HG03469 (cell line): ENCODE measurements around the gene TADA3.

Experiments
- ATAC-seq: cut with Tn5 transposase; IDR thresholded peaks from one replicate; pipeline ENCODE4 v1.9.1; 2021; ENCODE audit warnings: mild to moderate bottlenecking, moderate library complexity, moderate number of reproducible peaks; ENCODE audit not compliant: unreplicated experiment

The TADA3 gene, protein sequence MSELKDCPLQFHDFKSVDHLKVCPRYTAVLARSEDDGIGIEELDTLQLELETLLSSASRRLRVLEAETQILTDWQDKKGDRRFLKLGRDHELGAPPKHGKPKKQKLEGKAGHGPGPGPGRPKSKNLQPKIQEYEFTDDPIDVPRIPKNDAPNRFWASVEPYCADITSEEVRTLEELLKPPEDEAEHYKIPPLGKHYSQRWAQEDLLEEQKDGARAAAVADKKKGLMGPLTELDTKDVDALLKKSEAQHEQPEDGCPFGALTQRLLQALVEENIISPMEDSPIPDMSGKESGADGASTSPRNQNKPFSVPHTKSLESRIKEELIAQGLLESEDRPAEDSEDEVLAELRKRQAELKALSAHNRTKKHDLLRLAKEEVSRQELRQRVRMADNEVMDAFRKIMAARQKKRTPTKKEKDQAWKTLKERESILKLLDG

GRCh38 chr3:9792405-9793160 lies at the start of gene TADA3, which contains the start of gene ARPC4:
Gene TADA3 (minus strand): TSS chr3:9792473. CDS start chr3:9791466, 1,007 bp downstream.
Gene ARPC4 (plus strand): TSS chr3:9793082. CDS start chr3:9793122, 40 bp downstream.
- ATAC-seq = peak; percentile 54

DNA sequence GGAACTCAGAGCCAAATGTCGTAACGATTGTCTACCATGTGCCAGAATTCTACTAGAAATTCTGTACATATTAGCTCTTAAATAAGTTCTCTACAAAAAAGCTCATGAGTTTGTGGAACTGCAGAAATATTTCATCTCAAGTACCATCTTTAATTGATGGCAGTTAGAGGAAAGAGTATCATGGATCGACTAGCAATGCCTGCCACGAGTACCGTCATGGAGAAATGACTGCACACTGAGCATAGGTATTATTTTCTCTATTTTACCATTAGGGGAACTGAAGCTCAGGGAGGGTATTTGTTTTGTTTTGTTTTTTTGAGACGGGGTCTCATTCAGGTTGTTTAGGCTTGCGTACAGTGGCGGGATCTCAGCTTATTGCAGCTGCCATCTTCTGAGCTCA lies 48.7 kb upstream of the TADA3 start:
- no peak for ATAC-seq

GRCh38 chr3:9838856-9839255 lies 46.6 kb upstream of the TADA3 start:
- ATAC-seq = no peak

GRCh38 chr3:9837701-9838582 lies 45.7 kb upstream of the TADA3 start:
- no peak for ATAC-seq

DNA sequence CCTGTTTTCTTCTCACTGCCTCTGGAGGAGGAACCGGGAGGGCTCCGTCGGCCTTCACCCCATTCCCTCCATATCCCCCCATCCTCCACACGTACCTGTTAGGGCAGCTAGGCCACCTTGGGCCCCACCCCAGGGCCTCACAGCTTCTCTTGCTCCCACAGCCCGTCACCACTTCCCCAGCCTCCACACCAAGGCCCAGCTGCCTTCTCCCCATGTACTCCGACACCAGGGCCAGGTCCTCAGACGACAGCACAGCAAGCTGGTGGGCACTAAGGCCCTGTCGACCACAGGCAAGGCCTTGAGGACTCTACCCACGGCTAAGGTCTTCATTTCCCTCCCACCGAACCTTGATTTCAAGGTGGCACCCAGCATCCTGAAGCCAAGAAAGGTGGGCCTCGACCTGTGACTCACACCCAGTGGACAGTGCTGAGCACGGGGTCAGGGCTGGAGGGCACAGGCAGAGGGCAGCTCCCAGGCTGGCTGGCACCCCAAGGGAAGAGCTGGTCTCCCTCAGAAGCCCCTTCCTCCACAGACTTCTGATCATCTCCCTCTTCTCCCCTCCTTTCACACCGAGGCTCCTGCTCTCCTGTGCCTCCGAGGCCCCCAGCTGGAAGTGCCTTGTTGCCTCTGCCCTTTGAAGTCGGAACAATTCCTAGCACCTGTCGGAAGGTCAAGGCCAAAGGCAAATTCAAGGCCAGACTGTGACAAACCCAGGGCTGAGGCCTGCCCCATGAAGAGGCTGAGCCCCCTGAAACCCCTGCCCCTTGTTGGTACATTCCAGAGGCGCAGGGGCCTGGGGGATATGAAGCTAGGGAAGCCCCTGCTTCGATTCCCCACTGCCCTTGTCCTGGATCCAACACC lies 42.5 kb upstream of the TADA3 start:
- ATAC-seq = no peak

- ATAC-seq = no peak
These were observed 40.8 kb upstream of the TADA3 start for GRCh38 chr3:9833078-9833477.

GRCh38 chr3:9831253-9831652 lies 39.0 kb upstream of the TADA3 start:
- ATAC-seq = no peak

GRCh38 chr3:9828801-9829755 lies 36.8 kb upstream of the TADA3 start:
- ATAC-seq = no peak

GRCh38 chr3:9826815-9827573 lies 34.7 kb upstream of the TADA3 start:
- no peak for ATAC-seq

- no peak for ATAC-seq
These were observed 33.3 kb upstream of the TADA3 start for GRCh38 chr3:9825451-9826040.

- ATAC-seq = no peak
These were observed 28.7 kb upstream of the TADA3 start for GRCh38 chr3:9820946-9821345.

DNA sequence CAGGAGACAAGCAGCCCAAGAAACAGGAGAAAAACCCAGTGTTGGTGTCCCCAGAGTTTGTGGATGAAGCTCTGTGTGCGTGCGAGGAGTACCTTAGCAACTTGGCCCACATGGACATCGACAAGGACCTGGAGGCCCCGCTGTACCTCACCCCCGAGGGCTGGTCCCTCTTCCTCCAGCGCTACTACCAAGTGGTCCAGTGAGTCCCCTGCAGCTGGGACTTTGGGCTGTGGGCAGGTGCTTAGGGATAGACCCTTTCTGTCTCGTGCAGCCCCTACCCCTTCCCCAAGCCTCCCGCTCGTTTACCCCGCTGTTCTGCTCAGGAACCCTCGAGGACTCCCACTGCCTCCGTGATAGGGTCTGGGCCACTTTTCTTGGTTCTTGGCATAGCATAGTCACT lies 28.3 kb upstream of the TADA3 start:
- no peak for ATAC-seq

DNA sequence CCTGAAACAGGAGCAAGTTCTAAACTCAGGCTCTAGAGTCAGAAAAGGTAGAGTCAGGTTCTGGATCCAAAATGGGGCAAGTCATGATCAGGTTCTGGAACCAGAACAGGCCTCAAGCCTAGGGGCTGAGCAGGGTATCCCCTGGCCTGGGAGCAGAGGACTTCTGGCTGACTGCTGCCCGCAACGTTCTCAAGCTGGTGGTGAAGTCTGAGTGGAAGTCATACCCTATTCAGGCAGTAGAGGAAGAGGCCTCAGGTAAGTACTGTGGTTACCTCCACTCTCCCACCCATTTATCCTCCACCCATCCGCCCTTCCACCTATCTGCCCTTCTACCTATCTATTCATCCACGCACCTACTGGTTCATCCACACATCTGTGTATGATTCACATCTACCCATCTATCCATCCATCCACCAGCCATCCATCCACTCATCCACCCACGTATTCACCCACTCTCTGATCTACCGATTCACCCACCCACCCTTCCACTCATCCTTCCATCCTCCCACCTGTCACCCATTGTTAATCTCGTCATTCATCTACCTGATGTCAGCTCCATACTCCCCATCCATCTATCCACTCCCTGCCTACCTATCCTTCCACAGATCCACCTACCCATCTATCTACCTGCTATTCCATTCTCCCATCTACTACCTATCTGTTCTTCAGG lies 26.5 kb upstream of the TADA3 start:
- no peak for ATAC-seq

DNA sequence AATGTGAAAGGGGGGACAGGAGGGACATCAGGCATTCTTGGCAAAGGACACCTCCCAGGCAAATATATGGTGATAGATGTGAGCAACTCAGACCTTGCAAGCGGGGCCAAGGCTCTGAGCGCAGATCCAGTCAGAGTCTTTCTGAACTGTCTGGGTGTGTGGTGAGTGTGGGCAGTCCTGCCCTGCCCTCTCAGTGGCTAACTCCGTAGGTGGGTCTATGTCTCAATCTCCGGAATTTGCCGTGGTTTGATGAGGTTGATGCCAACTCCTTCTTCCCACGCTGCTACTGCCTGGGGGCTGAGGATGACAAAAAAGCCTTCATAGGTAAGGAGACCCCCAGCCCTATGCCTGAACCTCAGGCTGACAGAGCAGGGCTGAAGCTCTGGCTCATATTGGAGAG lies 25.2 kb upstream of the TADA3 start:
- ATAC-seq = no peak

GRCh38 chr3:9815986-9816385 lies 23.7 kb upstream of the TADA3 start:
- ATAC-seq = no peak

DNA sequence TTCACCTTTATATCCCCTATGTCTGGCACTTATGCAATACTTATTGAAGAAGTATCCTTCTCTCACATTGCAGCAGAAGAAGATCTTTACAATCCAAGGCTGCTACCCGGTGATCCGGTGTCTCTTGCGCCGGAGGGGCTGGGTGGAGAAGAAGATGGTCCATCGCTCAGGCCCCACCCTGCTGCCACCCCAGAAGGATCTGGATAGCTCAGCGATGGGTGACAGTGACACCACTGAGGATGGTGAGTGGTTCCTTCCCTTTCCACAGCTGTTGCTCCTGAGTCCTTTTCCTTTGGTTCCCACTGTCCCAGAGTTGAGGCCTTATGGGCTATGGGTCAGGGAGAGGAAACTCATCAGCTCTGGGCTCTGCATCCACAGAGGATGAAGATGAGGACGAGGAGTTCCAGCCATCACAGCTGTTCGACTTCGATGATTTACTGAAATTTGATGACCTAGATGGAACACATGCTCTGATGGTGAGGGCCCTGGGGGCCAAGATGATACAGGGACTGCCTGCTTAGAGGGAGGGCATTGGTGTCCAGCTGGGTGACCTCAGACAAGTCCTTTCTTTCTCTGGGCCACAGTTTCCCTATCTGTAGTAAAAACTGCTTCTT lies 20.7 kb upstream of the TADA3 start:
- no peak for ATAC-seq

DNA sequence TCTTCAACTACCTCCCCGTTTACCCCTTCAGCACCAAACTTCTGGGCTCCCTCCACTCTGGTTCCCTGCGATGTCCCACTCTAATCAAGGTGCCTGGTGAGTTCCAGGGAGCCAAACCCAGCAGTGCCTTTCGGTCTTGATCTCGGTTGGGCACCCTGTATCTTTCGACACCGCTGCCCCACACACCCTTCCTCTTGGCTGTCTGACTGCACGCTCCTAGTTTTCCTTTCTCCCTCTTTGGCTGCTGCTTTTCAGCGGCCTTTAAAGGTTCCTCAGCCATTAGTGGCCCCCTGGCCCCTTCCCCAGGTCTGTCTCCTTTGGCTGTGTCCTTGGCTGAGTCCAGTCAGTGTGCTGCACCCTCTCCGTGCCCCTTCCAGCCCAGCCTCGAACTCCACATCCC lies 18.6 kb upstream of the TADA3 start:
- ATAC-seq = no peak
